Esophagus muscularis mucosa (tissue), 4 donors: ENCODE data around the gene CLEC4M.

Experiments used
- EP300 ChIP-seq: sonication (generic); formaldehyde crosslinking; IDR thresholded peaks from one replicate; pipeline ENCODE4 v1.6.1; 2017; ENCODE audit warnings: antibody characterized with exemption
- POLR2A ChIP-seq: fragments of 450-650 bp; IDR thresholded peaks from one replicate; pipeline ENCODE4 v1.6.1; 2017; ENCODE audit warnings: antibody characterized with exemption, moderate library complexity, mild to moderate bottlenecking, low read depth
- POLR2AphosphoS5 ChIP-seq, 2 donors: sonication (generic); formaldehyde crosslinking; IDR thresholded peaks; one replicate each; pipeline ENCODE4 v1.6.1; 2017; ENCODE audit warnings: antibody characterized with exemption in 2 of 2
- TF ChIP-seq, protein P1 (sequence below), 3 experiments: fragments of 200-600 bp in 2 of 3; fragments of 450-650 bp in 1 of 3; sonication (generic) in 2 of 3; IDR thresholded peaks; one replicate each; pipeline ENCODE4 v1.5.1; 2017 to 2019; ENCODE audit warnings: antibody characterized with exemption in 3 of 3, mild to moderate bottlenecking in 2 of 3, moderate library complexity in 1 of 3

DNA sequence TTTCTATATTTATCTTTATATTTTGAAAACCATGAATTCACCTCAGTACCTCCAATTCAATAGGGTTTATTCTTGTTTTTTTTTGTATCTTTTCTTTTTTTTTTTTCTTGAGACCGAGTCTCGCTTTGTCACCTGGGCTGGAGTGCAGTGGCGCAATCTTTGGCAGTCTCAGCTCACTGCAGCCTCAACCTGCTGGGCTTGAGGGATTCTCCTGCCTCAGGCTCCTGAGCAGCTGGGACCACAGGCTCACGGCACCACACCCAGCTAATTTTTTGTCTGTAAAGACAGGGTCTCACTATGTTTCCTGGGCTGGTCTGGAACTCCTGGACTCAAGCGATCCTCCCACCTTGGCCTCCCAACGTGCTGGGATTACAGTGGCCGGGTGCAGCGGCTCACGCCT lies 43.8 kb downstream of the CLEC4M start:
- TF ChIP-seq, protein P1, sequence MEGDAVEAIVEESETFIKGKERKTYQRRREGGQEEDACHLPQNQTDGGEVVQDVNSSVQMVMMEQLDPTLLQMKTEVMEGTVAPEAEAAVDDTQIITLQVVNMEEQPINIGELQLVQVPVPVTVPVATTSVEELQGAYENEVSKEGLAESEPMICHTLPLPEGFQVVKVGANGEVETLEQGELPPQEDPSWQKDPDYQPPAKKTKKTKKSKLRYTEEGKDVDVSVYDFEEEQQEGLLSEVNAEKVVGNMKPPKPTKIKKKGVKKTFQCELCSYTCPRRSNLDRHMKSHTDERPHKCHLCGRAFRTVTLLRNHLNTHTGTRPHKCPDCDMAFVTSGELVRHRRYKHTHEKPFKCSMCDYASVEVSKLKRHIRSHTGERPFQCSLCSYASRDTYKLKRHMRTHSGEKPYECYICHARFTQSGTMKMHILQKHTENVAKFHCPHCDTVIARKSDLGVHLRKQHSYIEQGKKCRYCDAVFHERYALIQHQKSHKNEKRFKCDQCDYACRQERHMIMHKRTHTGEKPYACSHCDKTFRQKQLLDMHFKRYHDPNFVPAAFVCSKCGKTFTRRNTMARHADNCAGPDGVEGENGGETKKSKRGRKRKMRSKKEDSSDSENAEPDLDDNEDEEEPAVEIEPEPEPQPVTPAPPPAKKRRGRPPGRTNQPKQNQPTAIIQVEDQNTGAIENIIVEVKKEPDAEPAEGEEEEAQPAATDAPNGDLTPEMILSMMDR (IDR thresholded peaks at IDR 0.05) = no peak
- TF ChIP-seq POLR2A (no peak), POLR2AphosphoS5 (IDR thresholded peaks at IDR 0.05) (no peak), EP300 (no peak)
